K562 (cell line): ENCODE data around the gene SOST. TPM values are rescaled to one million over a fixed set of nuclear protein-coding genes. Genes with fewer than 3 reads are reported as not detected.

ENCODE experiments used
- ATAC-seq: fragments of 200-7000 bp; cut with Tn5 transposase; 3 replicates; pipeline ENCODE4 v1.9.1; 2020; ENCODE audit warnings: moderate library complexity
- BruUV-seq: library from RNA; stranded (reverse); fragments of 400-500 nt; replicated peaks from 2 replicates; lab custom pipeline; 2021; lab: Mats Ljungman, UMichigan
- CTCF ChIA-PET: fragments of 300-600 bp; formaldehyde crosslinking; extraction: SDS; loops from one replicate; lab custom pipeline; 2021; ENCODE audit warnings: low intra/inter-chr PET ratio; lab: Yijun Ruan, JAX
- POLR2A ChIA-PET: fragments of 300-600, 350-650 bp; sonication (Branson Sonifier 250); formaldehyde crosslinking; extraction: SDS; loops from one replicate; lab custom pipeline; 2021; ENCODE audit warnings: antibody characterized with exemption, inconsistent platforms; lab: Yijun Ruan, JAX
- DNase-seq, 4 experiments: peaks; one replicate each; pipeline versions ENCODE4 v3.0.0 to v3.0.0-alpha.2; 2011 to 2018; ENCODE audit warnings: low spot score in 3 of 4, mixed read lengths in 3 of 4; ENCODE audit errors: extremely low read depth in 1 of 4
- FAIRE-seq: peaks from 2 replicates; lab custom pipeline; 2011; peaks lifted over from hg19 to GRCh38; lab: Jason Lieb, UNC
- H2AFZ ChIP-seq: 2 replicates; pipeline ENCODE4 v1.6.0; 2011; ENCODE audit warnings: low read depth, low read length, control low read depth, inconsistent platforms
- H3K27ac ChIP-seq: fragments of 200-600 bp; 3 replicates; pipeline ENCODE4 v1.8.0; 2011; ENCODE audit warnings: low read depth, mild to moderate bottlenecking, control low read depth, inconsistent platforms, low read length, moderate library complexity, mixed read lengths; ENCODE audit errors: extremely low read depth
- H3K27me3 ChIP-seq, 2 experiments: fragments of 300-600 bp in 1 of 2; 2 replicates in 1 of 2; 3 replicates in 1 of 2; pipeline versions ENCODE4 v1.6.0 to v1.8.0; 2011; ENCODE audit warnings: inconsistent platforms in 2 of 2, low read length in 2 of 2, mild to moderate bottlenecking in 1 of 2, mixed read lengths in 1 of 2, moderate library complexity in 1 of 2; ENCODE audit not compliant: control insufficient read depth in 2 of 2, insufficient read depth in 2 of 2
- H3K36me3 ChIP-seq: fragments of 300-600 bp; 3 replicates; pipeline ENCODE4 v1.8.0; 2011; ENCODE audit warnings: mild to moderate bottlenecking, low read length, inconsistent platforms; ENCODE audit not compliant: control insufficient read depth, insufficient read depth
- H3K4me1 ChIP-seq, 2 experiments: fragments of 200-600 bp in 1 of 2; replicated peaks in 1 of 2; 2 replicates in 1 of 2; 3 replicates in 1 of 2; pipeline versions ENCODE4 v1.5.1 to v1.8.0; 2011; ENCODE audit warnings: inconsistent platforms in 2 of 2, low read length in 2 of 2, mild to moderate bottlenecking in 1 of 2, mixed read lengths in 1 of 2, moderate library complexity in 1 of 2; ENCODE audit not compliant: control insufficient read depth in 2 of 2, insufficient read depth in 2 of 2
- H3K4me2 ChIP-seq: 2 replicates; pipeline ENCODE4 v1.6.1; 2011; ENCODE audit warnings: low read length, control low read depth, inconsistent platforms, mixed read lengths; ENCODE audit not compliant: insufficient read depth
- H3K4me3 ChIP-seq: fragments of 200-600 bp; sonication (generic), shearing (Covaris generic); 2 replicates; pipeline ENCODE4 v1.5.1; 2016; ENCODE audit warnings: control low read depth, inconsistent platforms
- H3K79me2 ChIP-seq: fragments of 200-600 bp; 3 replicates; pipeline ENCODE4 v1.8.0; 2011; ENCODE audit warnings: low read length, inconsistent platforms; ENCODE audit not compliant: control insufficient read depth, insufficient read depth
- H3K9ac ChIP-seq, 2 experiments: 2 replicates each; pipeline versions ENCODE4 v1.6.0 to v1.6.1; 2011; ENCODE audit warnings: low read depth in 2 of 2, low read length in 2 of 2, control low read depth in 1 of 2, inconsistent platforms in 1 of 2, mild to moderate bottlenecking in 1 of 2, mixed read lengths in 1 of 2; ENCODE audit not compliant: insufficient read depth in 1 of 2
- H3K9me1 ChIP-seq: one replicate; pipeline ENCODE4 v1.6.0; 2011; ENCODE audit warnings: inconsistent platforms, mild to moderate bottlenecking, low read length, moderate library complexity; ENCODE audit not compliant: control insufficient read depth, insufficient read depth
- H3K9me3 ChIP-seq: replicated peaks from 2 replicates; pipeline ENCODE4 v1.5.1; 2011; ENCODE audit warnings: low read depth, low read length, inconsistent platforms; ENCODE audit not compliant: control insufficient read depth, insufficient read depth
- H4K20me1 ChIP-seq: replicated peaks from 2 replicates; pipeline ENCODE4 v1.6.1; 2011; ENCODE audit warnings: low read length, inconsistent platforms, mixed read lengths; ENCODE audit not compliant: control insufficient read depth, insufficient read depth
- BCL6 ChIP-seq: fragments of 250-450 bp; sonication (Bioruptor Pico); IDR thresholded peaks from 2 replicates; pipeline ENCODE4 v1.4.0; 2020
- MYNN ChIP-seq, 2 experiments: sonication (generic); formaldehyde crosslinking in 1 of 2; IDR thresholded peaks; 2 replicates each; pipeline versions ENCODE4 v1.5.0 to v1.6.1; 2016 to 2020; ENCODE audit warnings: antibody characterized with exemption in 1 of 2, missing genetic modification reagents in 1 of 2
- VEZF1 ChIP-seq: fragments of 200-800 bp; sonication (Bioruptor generic); IDR thresholded peaks from 2 replicates; pipeline ENCODE4 v1.6.1; 2017; ENCODE audit warnings: missing genetic modification characterization, missing compliant biosample characterization
- WGBS: fragments of 100-300 bp; shearing (Covaris generic); methylation state at CpG from one replicate; pipeline ENCODE4 v1.1.6; 2016; ENCODE audit warnings: low coverage, mixed read lengths; ENCODE audit not compliant: insufficient coverage; ENCODE audit errors: missing lambda C conversion rate; 5-methylcytosine and 5-hydroxymethylcytosine counted together
- in situ Hi-C: fragments of 300-500 bp; cut with MboI; formaldehyde crosslinking; loops from 4 replicates; pipeline ENCODE4 v1.15.0; 2018; ENCODE audit warnings: inconsistent platforms, mixed read lengths
- intact Hi-C: fragments of 100-400 bp; cut with micrococcal nuclease; formaldehyde crosslinking; loops from 2 replicates; pipeline ENCODE4 v1.14.2; 2022
- polyA plus RNA-seq, 8 experiments: library from polyadenylated mRNA; depleted of rRNA in 4 of 8; stranded (reverse) in 5 of 8; unstranded in 3 of 8; fragments of >200 nt; fragmentation: Nextera tagmentation in 2 of 8; fragmentation: Illumina TruSeq in 1 of 8; extraction: Ambion mirVana in 2 of 8; extraction: Trizol in 1 of 8; gene quantifications; 2 replicates each; pipeline versions ENCODE4 v1.2.1 to v1.2.3, GENCODE V29; 2011 to 2014; ENCODE audit warnings: inconsistent platforms in 1 of 8, missing spikeins in 1 of 8
- total RNA-seq, 7 experiments: library from RNA; depleted of rRNA in 6 of 7; stranded (reverse); fragments of >200 nt in 6 of 7; fragmentation: Illumina TruSeq in 2 of 7; extraction: Trizol in 2 of 7; gene quantifications; 2 replicates each; pipeline versions ENCODE4 v1.2.1 to v1.2.3, GENCODE V29; 2011 to 2021; ENCODE audit warnings: low replicate concordance in 1 of 7

SOST gene
- total and polyA plus RNA-seq, 9 of the 15 experiments (the other 6 are each of a cell fraction or from before 2014, with no cell fraction given): not detected

DNA sequence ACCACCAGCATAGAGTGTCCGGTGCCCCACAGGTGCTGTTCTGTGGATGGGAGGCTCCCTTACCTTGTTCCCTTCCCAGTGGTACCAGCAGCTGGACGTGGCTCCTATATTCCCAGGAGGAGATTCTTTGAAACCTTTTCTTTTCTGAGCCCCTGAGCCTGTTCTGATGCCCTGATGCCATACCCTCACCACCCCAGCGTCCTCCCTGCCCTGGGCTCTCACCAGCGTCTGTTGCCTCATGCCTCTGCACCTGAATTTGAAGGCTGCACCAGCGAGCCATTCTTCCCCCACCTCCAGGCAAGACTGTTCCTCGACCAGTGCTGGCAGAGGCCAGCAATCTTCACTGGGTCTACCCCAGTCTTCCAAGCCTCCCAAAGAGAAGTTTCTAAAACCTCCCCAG is 505 bp downstream of the SOST start:
- WGBS: 0% methylated on average over 6 of the region's 6 CpGs
- no peaks in the 10 kb centered on the region for H3K9me3 ChIP-seq
- FAIRE-seq (no peak), DNase-seq (no peak), ATAC-seq (no peak)
- H3K4me2 ChIP-seq: no peak overlapping the region
- H3K9ac ChIP-seq: no peak overlapping the region
- TF ChIP-seq BCL6 (CRISPR knock-in tag): no peak
- TF ChIP-seq VEZF1 (CRISPR knock-in tag): no peak
- no peak for TF ChIP-seq MYNN (IDR thresholded peaks at IDR 0.05)
- TF ChIP-seq MYNN (CRISPR knock-in tag; IDR thresholded peaks at IDR 0.05): no peak
- intact Hi-C loops (no loop called here), in situ Hi-C loops (no loop called here)
- CTCF ChIA-PET: interaction anchor here (1.4 to 11.2 kb wide), 2 partner anchors 64 to 364 kb away, joined by 3 to 310 read pairs; no protein-coding TSS in a partner anchor
- H3K79me2 ChIP-seq: no peaks in the 10 kb centered on the region
- H3K27me3 ChIP-seq: peaks cover 28 to 69% of the 10 kb centered on the region in 2 experiments
- H3K9me1 ChIP-seq: no peaks in the 10 kb centered on the region
- no peak overlapping the region for H3K4me3 ChIP-seq
- peaks cover 3% of the 10 kb centered on the region; the same call in 1 of the 2 replicates for H4K20me1 ChIP-seq
- POLR2A ChIA-PET: interaction anchor here (0.6 to 1.6 kb wide), 4 partner anchors 20 to 66 kb away, joined by 3 to 5 read pairs (median 4); no protein-coding TSS in a partner anchor
- BruUV-seq: no TSS peak
- peaks cover 0 to 12% of the 10 kb centered on the region in 2 experiments; a peak in 2 of 5 replicates for H3K4me1 ChIP-seq
- no peak overlapping the region for H2AFZ ChIP-seq
- H3K27ac ChIP-seq: no peak overlapping the region
- no peaks in the 10 kb centered on the region for H3K36me3 ChIP-seq
